Measurements from ENCODE around the gene ZNF48.

The ZNF48 gene

DNA sequence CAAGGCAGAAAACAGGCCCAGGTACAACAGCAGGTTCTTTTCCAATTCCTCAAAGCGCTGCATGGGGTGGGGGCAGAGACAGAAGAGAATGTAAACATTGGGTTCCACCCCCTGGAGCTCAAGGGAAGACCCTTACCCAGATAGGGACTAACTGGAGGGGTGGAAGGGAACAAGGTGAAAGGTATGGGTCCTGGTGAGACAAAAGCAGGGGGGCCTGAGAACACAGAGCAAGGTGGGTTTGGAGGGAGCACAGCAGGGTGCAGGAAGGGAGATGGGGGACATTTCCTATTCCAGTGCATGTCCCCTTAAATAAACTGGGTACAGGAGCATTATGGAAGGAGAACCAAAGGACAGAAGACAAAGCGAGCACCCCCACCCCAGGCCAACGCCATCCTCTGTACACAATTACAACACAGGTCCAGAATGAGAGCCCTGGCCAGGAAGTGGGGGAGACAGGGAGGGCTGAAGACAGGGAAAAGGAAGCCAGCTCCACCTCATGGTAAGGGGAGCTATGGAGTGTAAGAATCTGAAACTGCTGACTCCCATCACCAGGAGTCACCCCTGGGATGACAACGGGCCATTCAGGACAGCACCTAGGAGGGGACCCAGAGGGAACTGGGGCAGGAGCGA lies 38.0 kb upstream of the ZNF48 start:
- no peak overlapping the region for H2BK5ac ChIP-seq (ENCODE audit: low read length)
- H3K27me3 ChIP-seq (ENCODE audit: control insufficient read depth in 3 of 3, insufficient read depth in 3 of 3, low read depth in 1 of 3, low read length in 3 of 3) = no peaks in the 10 kb centered on the region
- H3K9me3 ChIP-seq (replicated peaks in 1 of 2; ENCODE audit: control insufficient read depth in 2 of 2, insufficient read depth in 1 of 2, low read depth in 1 of 2, low read length in 2 of 2) = no peaks in the 10 kb centered on the region
- H3K4me1 ChIP-seq (ENCODE audit: control insufficient read depth in 2 of 2, insufficient read depth in 1 of 2, low read depth in 1 of 2, low read length in 2 of 2) = peaks cover 8 to 10% of the 10 kb centered on the region in 2 donors
- no peak overlapping the region for H3K18ac ChIP-seq (ENCODE audit: low read length)
- DNase-seq (ENCODE audit: low spot score) = no peak
- H3K9ac ChIP-seq (ENCODE audit: low read depth, low read length, poor library complexity) = no peak overlapping the region
- H3K27ac ChIP-seq (replicated peaks; ENCODE audit: low read length) = no peak overlapping the region
- peaks cover 14% of the 10 kb centered on the region for H3K79me1 ChIP-seq (ENCODE audit: low read depth, low read length)
- H3K4me3 ChIP-seq (ENCODE audit: low read length in 2 of 2) = no peak overlapping the region
- H4K91ac ChIP-seq (ENCODE audit: low read depth, low read length, poor library complexity) = no peak overlapping the region
- H4K8ac ChIP-seq (ENCODE audit: low read depth, low read length) = no peak overlapping the region
- H2AFZ ChIP-seq (ENCODE audit: low read length) = no peak overlapping the region
- no peak overlapping the region for H2BK15ac ChIP-seq (ENCODE audit: low read length)
- no peak overlapping the region for H2BK120ac ChIP-seq (ENCODE audit: low read depth, low read length)
- no CpG with 5 or more reads among the region's 5 CpGs for WGBS, 2 donors (ENCODE audit: extremely low coverage in 2 of 2, insufficient read length in 2 of 2, insufficient replicate concordance in 1 of 2)
- H3K36me3 ChIP-seq (replicated peaks in 1 of 2; ENCODE audit: control insufficient read depth in 2 of 2, insufficient read depth in 2 of 2, low read length in 2 of 2) = peaks cover 24 to 65% of the 10 kb centered on the region in 2 donors
- H3K23ac ChIP-seq (ENCODE audit: low read depth, low read length, poor library complexity) = no peak overlapping the region
- no peak overlapping the region for H3K4me2 ChIP-seq (ENCODE audit: insufficient read depth, low read length, poor library complexity, severe bottlenecking)
- no peak overlapping the region for H3K4ac ChIP-seq (ENCODE audit: low read length)
- H2BK12ac ChIP-seq (ENCODE audit: low read length) = no peak overlapping the region
- no peak overlapping the region for H2AK5ac ChIP-seq (ENCODE audit: low read depth, low read length)
- no peak overlapping the region for H3K14ac ChIP-seq (ENCODE audit: low read length)

- Histone ChIP-seq H3K14ac (ENCODE audit: low read length) (no peak overlapping the region), H2AK5ac (ENCODE audit: low read depth, low read length) (no peak overlapping the region), H3K4me1 (ENCODE audit: control insufficient read depth in 2 of 2, insufficient read depth in 1 of 2, low read depth in 1 of 2, low read length in 2 of 2) (peaks cover 8 to 10% of the 10 kb centered on the region in 2 donors), H3K23ac (ENCODE audit: low read depth, low read length, poor library complexity) (no peak overlapping the region), H3K18ac (ENCODE audit: low read length) (no peak overlapping the region), H2BK12ac (ENCODE audit: low read length) (no peak overlapping the region), H3K79me1 (ENCODE audit: low read depth, low read length) (peaks cover 10% of the 10 kb centered on the region), H3K36me3 (replicated peaks in 1 of 2; ENCODE audit: control insufficient read depth in 2 of 2, insufficient read depth in 2 of 2, low read length in 2 of 2) (peaks cover 18 to 64% of the 10 kb centered on the region in 2 donors), H3K27me3 (ENCODE audit: control insufficient read depth in 3 of 3, insufficient read depth in 3 of 3, low read depth in 1 of 3, low read length in 3 of 3) (no peaks in the 10 kb centered on the region), H2BK120ac (ENCODE audit: low read depth, low read length) (no peak overlapping the region), H3K4me2 (ENCODE audit: insufficient read depth, low read length, poor library complexity, severe bottlenecking) (no peak overlapping the region), H2AFZ (ENCODE audit: low read length) (no peak overlapping the region), H3K27ac (replicated peaks; ENCODE audit: low read length) (no peak overlapping the region), H3K9me3 (replicated peaks in 1 of 2; ENCODE audit: control insufficient read depth in 2 of 2, insufficient read depth in 1 of 2, low read depth in 1 of 2, low read length in 2 of 2) (no peaks in the 10 kb centered on the region), H4K91ac (ENCODE audit: low read depth, low read length, poor library complexity) (no peak overlapping the region), H3K9ac (ENCODE audit: low read depth, low read length, poor library complexity) (peak overlapping the region; percentile 51), H3K4me3 (ENCODE audit: low read length in 2 of 2) (no peak overlapping the region), H2BK5ac (ENCODE audit: low read length) (no peak overlapping the region), H2BK15ac (ENCODE audit: low read length) (no peak overlapping the region), H3K4ac (ENCODE audit: low read length) (no peak overlapping the region), H4K8ac (ENCODE audit: low read depth, low read length) (no peak overlapping the region)
- DNase-seq (ENCODE audit: low spot score) = no peak
- no CpG with 5 or more reads among the region's 37 CpGs for WGBS, 2 donors (ENCODE audit: extremely low coverage in 2 of 2, insufficient read length in 2 of 2, insufficient replicate concordance in 1 of 2)
These were observed 37.3 kb upstream of the ZNF48 start for GRCh38 chr16:30357715-30358576.

GRCh38 chr16:30358577-30358936 lies 36.7 kb upstream of the ZNF48 start:
- H3K79me1 ChIP-seq (ENCODE audit: low read depth, low read length) = peaks cover 9% of the 10 kb centered on the region
- peaks cover 12 to 63% of the 10 kb centered on the region in 2 donors for H3K36me3 ChIP-seq (replicated peaks in 1 of 2; ENCODE audit: control insufficient read depth in 2 of 2, insufficient read depth in 2 of 2, low read length in 2 of 2)
- no peak overlapping the region for H3K4ac ChIP-seq (ENCODE audit: low read length)
- no peaks in the 10 kb centered on the region for H3K9me3 ChIP-seq (replicated peaks in 1 of 2; ENCODE audit: control insufficient read depth in 2 of 2, insufficient read depth in 1 of 2, low read depth in 1 of 2, low read length in 2 of 2)
- no peak overlapping the region for H3K18ac ChIP-seq (ENCODE audit: low read length)
- H3K14ac ChIP-seq (ENCODE audit: low read length) = no peak overlapping the region
- H4K91ac ChIP-seq (ENCODE audit: low read depth, low read length, poor library complexity) = no peak overlapping the region
- H2AK5ac ChIP-seq (ENCODE audit: low read depth, low read length) = no peak overlapping the region
- no peak overlapping the region for H3K23ac ChIP-seq (ENCODE audit: low read depth, low read length, poor library complexity)
- WGBS, 2 donors (ENCODE audit: extremely low coverage in 2 of 2, insufficient read length in 2 of 2, insufficient replicate concordance in 1 of 2) = no CpG with 5 or more reads among the region's 9 CpGs
- H3K4me2 ChIP-seq (ENCODE audit: insufficient read depth, low read length, poor library complexity, severe bottlenecking) = no peak overlapping the region
- H3K27ac ChIP-seq (replicated peaks; ENCODE audit: low read length) = no peak overlapping the region
- no peak overlapping the region for H2BK12ac ChIP-seq (ENCODE audit: low read length)
- no peaks in the 10 kb centered on the region for H3K27me3 ChIP-seq (ENCODE audit: control insufficient read depth in 3 of 3, insufficient read depth in 3 of 3, low read depth in 1 of 3, low read length in 3 of 3)
- no peak overlapping the region for H3K4me3 ChIP-seq (ENCODE audit: low read length in 2 of 2)
- H2BK5ac ChIP-seq (ENCODE audit: low read length) = no peak overlapping the region
- no peak overlapping the region for H2BK15ac ChIP-seq (ENCODE audit: low read length)
- no peak for DNase-seq (ENCODE audit: low spot score)
- H2AFZ ChIP-seq (ENCODE audit: low read length) = no peak overlapping the region
- peak overlapping the region; percentile 50 for H3K9ac ChIP-seq (ENCODE audit: low read depth, low read length, poor library complexity)
- H3K4me1 ChIP-seq (ENCODE audit: control insufficient read depth in 2 of 2, insufficient read depth in 1 of 2, low read depth in 1 of 2, low read length in 2 of 2) = peaks cover 8 to 10% of the 10 kb centered on the region in 2 donors
- no peak overlapping the region for H4K8ac ChIP-seq (ENCODE audit: low read depth, low read length)
- no peak overlapping the region for H2BK120ac ChIP-seq (ENCODE audit: low read depth, low read length)
